ENCODE data around the gene P2RX6. TPM values are rescaled to one million over a fixed set of nuclear protein-coding genes. Genes with fewer than 3 reads are reported as not detected.
A peak's percentile ranks its signal among the peaks of the same experiment; 100 is the strongest.

Gene P2RX6
- total and polyA plus RNA-seq, 2 of the 4 experiments (the other 2 are of a cell fraction), result 0.90 to 1.6 TPM

- no peak for TF ChIP-seq FOS (IDR thresholded peaks at IDR 0.05; ENCODE audit: low read depth, low read length)
Measured at GRCh38 chr22:21042978-21043859, 28.3 kb downstream of the P2RX6 start (continued).

- no peak overlapping the region for H2BK120ac ChIP-seq (ENCODE audit: low read depth, low read length)
- WGBS, 2 experiments (ENCODE audit: extremely low coverage in 2 of 2, insufficient read length in 1 of 2), result 84% methylated on average over 7 of the region's 15 CpGs; no CpG with 5 or more reads in 1 of the 2 experiments
- peak overlapping the region; percentile 78 for H2AK9ac ChIP-seq (replicated peaks; ENCODE audit: low read depth, low read length, poor library complexity)
- H3K56ac ChIP-seq (ENCODE audit: extremely low read depth, insufficient read depth, low read length), result no peak overlapping the region
- ATAC-seq (ENCODE audit: low read depth) (no peak), DNase-seq (no peak)
- H2BK5ac ChIP-seq (ENCODE audit: low read depth, low read length, poor library complexity, severe bottlenecking), result no peak overlapping the region
- H4K5ac ChIP-seq (ENCODE audit: low read depth, low read length), result no peak overlapping the region
- no peaks in the 10 kb centered on the region for H3K27me3 ChIP-seq (ENCODE audit: control insufficient read depth, insufficient read depth, low read length)
- H3K4me3 ChIP-seq (ENCODE audit: insufficient read depth, low read depth, low read length), result no peak overlapping the region
- H2AFZ ChIP-seq (replicated peaks; ENCODE audit: low read length, poor library complexity), result no peak overlapping the region
- H3K4me1 ChIP-seq (ENCODE audit: control insufficient read depth, insufficient read depth, low read length), result peaks cover 15% of the 10 kb centered on the region
- no peak overlapping the region for H3K9ac ChIP-seq (ENCODE audit: low read depth, low read length)
- CTCF ChIA-PET, result interaction anchor here (1.4 kb wide), 1 partner anchor 23 kb away, joined by 3 read pairs; no protein-coding TSS in a partner anchor
- no peak overlapping the region for H3K4me2 ChIP-seq (ENCODE audit: low read depth, low read length)
- H2BK20ac ChIP-seq (ENCODE audit: low read depth, low read length), result no peak overlapping the region
- H3K36me3 ChIP-seq (ENCODE audit: control insufficient read depth, insufficient read depth, low read length), result no peaks in the 10 kb centered on the region
- H2BK15ac ChIP-seq (ENCODE audit: low read depth, low read length), result no peak overlapping the region
- H4K8ac ChIP-seq (ENCODE audit: low read depth in 2 of 2, low read length in 2 of 2), result no peak overlapping the region
- H3K18ac ChIP-seq (ENCODE audit: low read depth, low read length), result no peak overlapping the region
- H3K79me1 ChIP-seq (ENCODE audit: low read depth in 1 of 2, low read length in 2 of 2), result no peaks in the 10 kb centered on the region
- peak overlapping the region; percentile 15; the same call in 1 of the 2 replicates for H3K14ac ChIP-seq (replicated peaks; ENCODE audit: low read depth, low read length)
- H3K9me1 ChIP-seq (ENCODE audit: insufficient read depth, low read length), result peaks cover 6% of the 10 kb centered on the region; the same call in 1 of the 2 replicates
- POLR2A ChIA-PET (ENCODE audit: unreplicated experiment), result no interaction called here
- dilution Hi-C loops (cut with HindIII; ENCODE audit: low sequenced_read_pairs, unreplicated experiment), result no loop called here
- no peaks in the 10 kb centered on the region for H3K9me3 ChIP-seq (ENCODE audit: control insufficient read depth, insufficient read depth, low read length)
- intact Hi-C loops (cut with micrococcal nuclease), result loop anchor here (2.0 kb wide), 1 partner anchor 29 kb away; the partner anchor contains the start of gene P2RX6
- H2AK5ac ChIP-seq (ENCODE audit: low read depth, low read length), result peak overlapping the region; percentile 76
- H3K23ac ChIP-seq (ENCODE audit: low read depth, low read length), result no peak overlapping the region
- TF ChIP-seq MAFK (IDR thresholded peaks at IDR 0.05; ENCODE audit: low read depth, low read length) (no peak), MXI1 (IDR thresholded peaks at IDR 0.05; ENCODE audit: borderline replicate concordance, low read depth, low read length) (no peak), RAD21 (IDR thresholded peaks at IDR 0.05; ENCODE audit: low read length) (no peak), POLR2A (IDR thresholded peaks at IDR 0.05; ENCODE audit: low read depth, low read length) (no peak), RCOR1 (IDR thresholded peaks at IDR 0.05; ENCODE audit: insufficient replicate concordance, low read length) (no peak), BHLHE40 (IDR thresholded peaks at IDR 0.05; ENCODE audit: low read depth, low read length) (no peak), RFX5 (IDR thresholded peaks at IDR 0.05; ENCODE audit: low read depth, low read length) (no peak)
- no TSS peak for BruUV-seq (replicated peaks)
- peak overlapping the region; percentile 11 for H3K4ac ChIP-seq (ENCODE audit: low read depth, low read length)
- in situ Hi-C loops (cut with MboI; ENCODE audit: low sequenced_read_pairs), result no loop called here
- H4K20me1 ChIP-seq (ENCODE audit: insufficient read depth, low read length), result no peaks in the 10 kb centered on the region
- no peak overlapping the region for H4K91ac ChIP-seq (ENCODE audit: insufficient read depth, low read depth, low read length)
- H3K27ac ChIP-seq (ENCODE audit: insufficient read depth, low read length), result no peak overlapping the region; the same call in 1 of the 2 replicates
Measured at GRCh38 chr22:21043860-21044535, 29.0 kb downstream of the P2RX6 start.
